A673 (cell line): ENCODE results near the gene UTY. TPM values are rescaled to one million over a fixed set of nuclear protein-coding genes. Genes with fewer than 3 reads are reported as not detected.

Source experiments
- BruUV-seq: library from RNA; stranded (reverse); fragments of 400-500 nt; replicated peaks from 2 replicates; lab custom pipeline; 2021; lab: Mats Ljungman, UMichigan
- CTCF ChIA-PET: fragments of 300-600 bp; sonication (Branson Sonifier 250); formaldehyde crosslinking; loops from one replicate; lab custom pipeline; 2022; ENCODE audit warnings: antibody characterized with exemption; lab: Charles Lee
- POLR2A ChIA-PET: fragments of 300-600 bp; sonication (Branson Sonifier 250); formaldehyde crosslinking; loops from one replicate; lab custom pipeline; 2022; ENCODE audit warnings: antibody characterized with exemption; ENCODE audit not compliant: low non-redundant PET; lab: Charles Lee
- DNase-seq: peaks from one replicate; pipeline ENCODE4 v3.0.0-alpha.2; 2015; ENCODE audit warnings: low spot score
- H3K27ac ChIP-seq: fragments of 200-600 bp; sonication (generic); 2 replicates; pipeline ENCODE4 v1.5.1; 2016; ENCODE audit warnings: mixed run types, low read depth, mild to moderate bottlenecking, mixed read lengths, antibody characterized with exemption, low read length; ENCODE audit not compliant: poor library complexity, severe bottlenecking
- H3K27me3 ChIP-seq: fragments of 200-600 bp; sonication (generic); replicated peaks from 2 replicates; pipeline ENCODE4 v1.6.1; 2017; ENCODE audit warnings: mixed run types, low read depth, mild to moderate bottlenecking, mixed read lengths, antibody characterized with exemption, low read length; ENCODE audit not compliant: insufficient read depth, poor library complexity
- H3K36me3 ChIP-seq: fragments of 200-600 bp; sonication (generic); 2 replicates; pipeline ENCODE4 v1.6.1; 2016; ENCODE audit warnings: mixed run types, mild to moderate bottlenecking, mixed read lengths, antibody characterized with exemption, low read length; ENCODE audit not compliant: insufficient read depth, poor library complexity, severe bottlenecking
- H3K4me1 ChIP-seq: fragments of 200-600 bp; sonication (generic); 2 replicates; pipeline ENCODE4 v1.6.1; 2017; ENCODE audit warnings: mixed run types, mild to moderate bottlenecking, mixed read lengths, antibody characterized with exemption, low read length; ENCODE audit not compliant: insufficient read depth, poor library complexity, severe bottlenecking
- H3K4me3 ChIP-seq: fragments of 200-600 bp; sonication (generic); 2 replicates; pipeline ENCODE4 v1.5.1; 2016; ENCODE audit warnings: low read depth, mixed run types, mild to moderate bottlenecking, mixed read lengths, low read length; ENCODE audit not compliant: poor library complexity, severe bottlenecking
- H3K9me3 ChIP-seq: fragments of 200-600 bp; sonication (generic); 2 replicates; pipeline ENCODE4 v1.6.1; 2016; ENCODE audit warnings: mixed run types, low read depth, mild to moderate bottlenecking, mixed read lengths, antibody characterized with exemption, low read length; ENCODE audit not compliant: poor library complexity, severe bottlenecking
- EZH2 ChIP-seq: fragments of 200-600 bp; sonication (generic); IDR thresholded peaks from 2 replicates; pipeline ENCODE4 v1.6.1; 2017; ENCODE audit warnings: borderline replicate concordance, low read depth, mild to moderate bottlenecking, mixed read lengths, antibody characterized with exemption, low read length; ENCODE audit not compliant: poor library complexity, severe bottlenecking
- intact Hi-C: fragments of 100-400 bp; cut with micrococcal nuclease; formaldehyde crosslinking; loops from one replicate; pipeline ENCODE4 v1.10.0; 2022; ENCODE audit not compliant: unreplicated experiment
- total RNA-seq: library from RNA; stranded (reverse); gene quantifications from 2 replicates; pipeline ENCODE4 v1.2.3, GENCODE V29; 2021
- TF ChIP-seq, protein P1 (sequence below): fragments of 300-800, 200-600 bp; sonication (generic); conservative IDR thresholded peaks from 2 replicates; pipeline ENCODE4 v1.5.1; 2017; ENCODE audit warnings: low read depth, mild to moderate bottlenecking, antibody characterized with exemption, low read length, moderate library complexity, mixed read lengths

UTY gene
- total RNA-seq, 1 experiment from 2014 or later, result not detected

DNA sequence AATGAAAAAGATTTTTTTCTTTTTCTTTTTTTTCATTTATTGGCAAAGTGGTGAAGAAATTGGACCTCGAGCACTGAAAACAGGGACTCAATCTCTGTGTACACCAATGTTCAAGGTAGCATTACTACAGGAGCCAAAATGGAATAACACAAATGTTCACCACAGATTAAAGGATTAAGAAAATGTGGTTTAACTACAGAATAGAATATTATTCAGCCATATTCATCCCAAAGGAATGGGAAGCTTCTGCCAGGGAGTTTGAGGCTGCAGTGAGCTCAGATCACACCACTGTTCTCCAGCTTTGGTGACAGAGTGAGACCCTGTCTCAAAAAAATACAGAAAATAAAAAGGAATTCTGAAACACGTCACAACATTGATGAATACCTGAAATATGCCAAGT is 81.0 kb downstream of the UTY start:
- intact Hi-C loops, result no loop called here
- TF ChIP-seq, protein P1, sequence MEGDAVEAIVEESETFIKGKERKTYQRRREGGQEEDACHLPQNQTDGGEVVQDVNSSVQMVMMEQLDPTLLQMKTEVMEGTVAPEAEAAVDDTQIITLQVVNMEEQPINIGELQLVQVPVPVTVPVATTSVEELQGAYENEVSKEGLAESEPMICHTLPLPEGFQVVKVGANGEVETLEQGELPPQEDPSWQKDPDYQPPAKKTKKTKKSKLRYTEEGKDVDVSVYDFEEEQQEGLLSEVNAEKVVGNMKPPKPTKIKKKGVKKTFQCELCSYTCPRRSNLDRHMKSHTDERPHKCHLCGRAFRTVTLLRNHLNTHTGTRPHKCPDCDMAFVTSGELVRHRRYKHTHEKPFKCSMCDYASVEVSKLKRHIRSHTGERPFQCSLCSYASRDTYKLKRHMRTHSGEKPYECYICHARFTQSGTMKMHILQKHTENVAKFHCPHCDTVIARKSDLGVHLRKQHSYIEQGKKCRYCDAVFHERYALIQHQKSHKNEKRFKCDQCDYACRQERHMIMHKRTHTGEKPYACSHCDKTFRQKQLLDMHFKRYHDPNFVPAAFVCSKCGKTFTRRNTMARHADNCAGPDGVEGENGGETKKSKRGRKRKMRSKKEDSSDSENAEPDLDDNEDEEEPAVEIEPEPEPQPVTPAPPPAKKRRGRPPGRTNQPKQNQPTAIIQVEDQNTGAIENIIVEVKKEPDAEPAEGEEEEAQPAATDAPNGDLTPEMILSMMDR, result no peak
- no peak for TF ChIP-seq EZH2
- Histone ChIP-seq H3K27ac (no peak overlapping the region), H3K4me1 (no peaks in the 10 kb centered on the region), H3K4me3 (no peak overlapping the region), H3K27me3 (no peaks in the 10 kb centered on the region), H3K36me3 (no peaks in the 10 kb centered on the region), H3K9me3 (no peaks in the 10 kb centered on the region)
- BruUV-seq, result no TSS peak
- ChIA-PET POLR2A (no interaction called here), CTCF (no interaction called here)
- DNase-seq, result no peak

DNA sequence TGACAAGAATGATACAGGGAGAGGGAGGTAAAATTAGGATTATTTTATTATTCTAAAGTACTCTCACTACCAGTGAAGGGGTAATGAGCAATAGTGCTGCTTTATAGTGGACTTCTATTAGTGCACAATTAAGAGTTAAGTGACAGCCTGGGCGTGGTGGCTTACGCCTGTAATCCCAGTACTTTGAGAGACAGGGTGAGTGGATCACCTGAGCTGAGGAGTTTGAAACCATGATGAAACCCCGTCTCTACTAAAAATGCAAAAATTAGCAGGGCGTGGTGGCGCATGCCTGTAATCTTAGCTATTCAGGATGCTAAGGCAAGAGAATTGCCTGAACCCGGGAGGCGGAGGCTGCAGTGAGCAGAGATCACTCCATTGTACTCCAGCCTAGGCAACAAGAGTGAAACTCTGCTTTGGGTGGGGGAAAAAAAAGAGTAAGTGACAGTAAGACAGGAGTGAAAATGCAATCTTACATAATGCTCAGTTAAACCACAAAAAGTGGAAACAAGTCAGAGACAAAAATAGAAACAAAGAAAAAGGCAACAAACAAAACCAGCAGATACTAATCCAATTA is 98.6 kb downstream of the UTY start:
- CTCF ChIA-PET, result no interaction called here
- no peak overlapping the region for H3K4me3 ChIP-seq
- BruUV-seq, result no TSS peak
- H3K4me1 ChIP-seq, result no peaks in the 10 kb centered on the region
- no peaks in the 10 kb centered on the region for H3K27me3 ChIP-seq
- no peaks in the 10 kb centered on the region for H3K9me3 ChIP-seq
- POLR2A ChIA-PET, result no interaction called here
- no peak overlapping the region for H3K27ac ChIP-seq
- TF ChIP-seq, protein P1, result no peak
- no peak for TF ChIP-seq EZH2
- no peaks in the 10 kb centered on the region for H3K36me3 ChIP-seq
- intact Hi-C loops, result no loop called here
- no peak for DNase-seq

DNA sequence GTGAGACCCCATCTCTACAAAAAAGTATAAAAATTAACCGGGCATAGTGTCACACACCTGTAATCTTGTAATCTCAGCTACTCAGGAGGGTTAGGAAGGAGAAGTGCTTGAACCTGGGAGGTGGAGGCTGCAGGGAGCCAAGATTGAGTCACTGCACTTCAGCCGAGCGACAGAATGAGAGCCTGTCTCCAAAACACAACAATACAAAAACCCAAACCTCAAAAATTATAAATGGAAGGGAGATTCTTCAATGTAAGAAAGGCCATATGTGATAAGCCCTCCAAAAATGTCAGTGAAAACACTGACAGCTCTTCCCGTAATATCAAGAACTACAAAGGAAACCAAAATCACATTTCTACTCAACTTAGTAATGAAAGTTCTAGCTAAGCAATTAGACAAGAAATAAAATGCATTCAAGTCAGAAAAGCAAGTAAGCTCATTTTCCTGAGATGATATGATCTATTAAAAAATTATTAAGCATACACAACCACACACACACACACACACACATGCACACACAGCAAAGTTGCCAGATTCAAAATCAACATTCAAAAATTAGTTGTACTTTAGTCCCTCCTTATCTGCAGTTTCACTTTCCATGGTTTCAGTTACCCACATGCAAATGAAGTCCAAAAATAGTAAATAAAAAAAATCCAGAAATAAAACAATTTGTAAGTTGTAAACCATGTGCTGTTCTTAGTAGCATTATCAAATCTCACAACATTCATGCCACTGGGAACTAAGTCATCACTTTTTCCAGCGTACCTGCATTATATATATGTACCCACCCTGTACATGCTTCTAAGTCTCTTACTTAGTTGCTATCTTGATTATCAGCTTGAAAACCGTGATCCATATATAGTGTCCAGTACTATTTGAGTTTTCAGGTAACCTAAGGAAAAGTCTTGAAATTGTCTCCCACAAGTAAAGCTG is 108.7 kb downstream of the UTY start:
- no peaks in the 10 kb centered on the region for H3K36me3 ChIP-seq
- no peaks in the 10 kb centered on the region for H3K4me1 ChIP-seq
- no TSS peak for BruUV-seq
- no peak overlapping the region for H3K4me3 ChIP-seq
- H3K27ac ChIP-seq, result no peak overlapping the region
- no peaks in the 10 kb centered on the region for H3K27me3 ChIP-seq
- DNase-seq, result no peak
- ChIA-PET CTCF (no interaction called here), POLR2A (no interaction called here)
- intact Hi-C loops, result no loop called here
- TF ChIP-seq, protein P1, result no peak
- no peak for TF ChIP-seq EZH2
- no peaks in the 10 kb centered on the region for H3K9me3 ChIP-seq
